DMS79 treated with DMSO at 0.1 percent for 48 hours (cell line): ENCODE measurements around the gene LGI4.

Source experiments
- DNase-seq: peaks from one replicate; lab custom pipeline; 2025; lab: John Stamatoyannopoulos, UW

LGI4 gene

DNA sequence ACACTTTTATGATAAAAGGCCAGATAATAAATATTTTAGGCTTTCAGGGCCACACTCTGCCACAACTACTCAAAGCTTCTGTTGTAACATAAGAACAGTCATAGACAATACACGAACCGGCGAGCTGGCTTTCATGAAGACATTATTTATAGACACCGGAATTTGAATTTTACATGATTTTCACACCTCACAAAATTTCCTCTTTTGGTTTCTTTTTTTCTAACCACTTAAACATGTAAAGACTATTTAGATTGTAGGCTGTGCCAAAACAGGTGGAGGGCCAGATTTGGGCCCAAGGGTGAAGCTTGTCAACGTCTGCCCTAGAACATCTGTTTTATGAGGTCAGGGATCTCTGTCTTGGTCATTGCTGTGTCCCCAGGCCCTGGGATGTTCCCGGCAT is 48.9 kb downstream of the LGI4 start:
- no peak for DNase-seq

DNA sequence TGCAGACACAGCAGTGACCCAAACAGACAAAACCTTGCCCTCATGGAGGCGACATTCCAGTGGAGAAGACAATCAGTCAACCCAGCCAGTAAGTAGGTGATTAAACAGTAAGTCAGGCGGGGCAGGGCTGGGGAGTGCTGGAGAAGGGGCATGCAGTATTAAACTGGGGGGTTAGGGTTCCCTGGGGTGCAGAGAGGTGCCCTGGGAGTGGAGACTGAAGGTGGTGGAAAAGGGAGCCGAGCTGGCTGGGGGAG is 50.4 kb downstream of the LGI4 start:
- no peak for DNase-seq

DNA sequence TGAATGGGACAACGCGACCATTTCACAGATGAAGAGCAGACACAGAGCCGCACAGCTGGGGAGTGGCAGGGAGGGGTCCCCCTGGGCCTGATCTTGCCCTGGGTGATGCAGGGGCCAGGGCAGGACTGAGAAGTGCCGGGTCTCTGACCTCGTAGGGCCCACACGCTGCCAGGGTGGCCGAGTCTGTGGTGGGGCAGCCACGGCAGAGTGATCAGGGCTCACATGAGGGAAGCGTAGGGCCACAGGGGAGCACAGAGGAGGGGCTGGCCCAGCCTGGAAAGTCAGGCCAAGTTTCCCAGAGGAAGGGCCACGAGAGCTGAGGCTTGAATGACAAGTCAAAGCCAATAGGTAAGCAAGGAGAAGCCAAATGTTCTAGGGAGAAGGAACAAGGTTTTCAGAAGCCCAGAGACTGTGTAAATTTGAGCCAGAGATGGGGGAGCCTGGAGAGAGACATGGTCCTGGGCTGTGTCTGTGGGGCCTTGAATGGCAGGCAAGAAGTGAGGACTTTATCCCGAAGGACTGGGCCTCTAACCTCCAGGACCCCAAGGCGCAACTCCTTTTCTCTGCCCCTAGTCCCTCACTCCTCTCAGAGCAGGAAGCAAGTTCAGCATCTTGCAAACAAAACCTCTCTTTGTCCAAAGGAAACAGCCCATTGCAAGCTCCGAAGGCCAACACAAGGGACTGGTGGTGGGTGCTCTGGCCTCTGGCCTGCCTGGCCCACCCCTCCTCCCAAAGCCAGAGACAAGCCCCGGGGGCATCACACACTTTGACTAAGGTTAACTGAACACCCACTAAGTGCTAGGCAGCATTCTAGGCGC is 51.0 kb downstream of the LGI4 start:
- no peak for DNase-seq

DNA sequence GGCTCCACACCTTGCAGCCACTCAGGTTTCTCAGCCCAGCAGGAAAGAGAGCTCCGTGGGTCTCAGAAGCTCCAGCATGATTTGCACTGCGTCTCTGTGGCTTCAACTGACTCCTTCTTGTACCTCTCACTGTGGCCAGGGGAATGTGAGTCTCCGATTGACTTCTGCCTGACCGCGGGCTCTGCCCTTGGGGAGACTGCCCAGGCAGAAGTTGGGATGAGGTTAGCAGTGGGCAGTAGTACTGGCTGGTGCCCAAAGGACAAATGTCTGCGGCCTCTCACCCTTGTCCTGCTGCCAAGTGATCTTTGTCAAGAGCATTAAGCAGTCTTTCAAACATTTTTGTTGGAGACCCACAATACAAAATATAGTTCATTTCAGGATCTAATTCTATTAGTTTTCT is 53.7 kb downstream of the LGI4 start:
- no peak for DNase-seq

DNA sequence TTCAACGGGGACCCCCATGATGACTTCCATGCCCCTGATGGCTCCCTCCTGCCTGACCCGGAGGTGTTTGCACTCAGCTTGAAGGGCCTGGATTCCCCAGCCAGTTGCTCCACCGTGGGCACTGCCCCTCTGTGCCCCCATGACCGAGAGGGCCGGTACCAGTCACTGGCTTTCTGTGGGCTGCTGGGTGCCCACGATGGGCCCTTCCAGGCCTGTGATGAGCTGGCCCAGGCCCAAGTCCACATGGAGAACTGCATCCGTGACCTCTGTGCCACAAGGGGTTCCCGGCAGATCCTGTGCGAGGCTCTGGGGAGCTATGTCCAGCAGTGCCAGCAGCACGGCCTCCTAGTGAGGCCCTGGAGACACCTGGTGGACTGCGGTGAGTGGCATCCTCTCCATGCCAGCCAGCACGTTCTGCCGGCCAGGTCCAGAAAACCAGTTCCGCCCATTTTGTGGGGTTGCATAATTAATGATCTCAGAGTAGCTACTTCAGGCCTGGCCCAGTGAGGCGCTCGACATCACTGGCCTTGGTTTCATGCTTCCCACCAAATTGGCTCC is 54.2 kb downstream of the LGI4 start:
- DNase-seq, result no peak

DNA sequence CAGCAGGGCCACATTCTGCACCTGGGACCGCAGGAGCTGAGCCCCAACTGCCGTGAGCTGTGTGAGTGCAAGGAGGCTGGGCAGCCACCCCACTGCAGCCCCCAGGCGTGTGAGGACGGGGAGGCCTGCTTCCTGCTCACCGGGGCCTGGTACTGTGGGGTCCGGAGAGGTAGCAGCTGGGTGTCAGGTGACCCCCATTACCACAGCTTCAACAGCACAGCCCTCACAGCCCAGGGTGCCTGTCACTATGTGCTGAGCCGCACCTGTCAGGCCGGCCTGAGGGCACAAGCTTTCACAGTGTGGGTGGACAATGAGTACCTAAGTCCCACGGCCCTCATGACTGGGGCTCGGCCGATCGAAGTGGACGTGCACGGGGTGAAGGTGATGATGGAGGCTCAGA is 55.0 kb downstream of the LGI4 start:
- no peak for DNase-seq

DNA sequence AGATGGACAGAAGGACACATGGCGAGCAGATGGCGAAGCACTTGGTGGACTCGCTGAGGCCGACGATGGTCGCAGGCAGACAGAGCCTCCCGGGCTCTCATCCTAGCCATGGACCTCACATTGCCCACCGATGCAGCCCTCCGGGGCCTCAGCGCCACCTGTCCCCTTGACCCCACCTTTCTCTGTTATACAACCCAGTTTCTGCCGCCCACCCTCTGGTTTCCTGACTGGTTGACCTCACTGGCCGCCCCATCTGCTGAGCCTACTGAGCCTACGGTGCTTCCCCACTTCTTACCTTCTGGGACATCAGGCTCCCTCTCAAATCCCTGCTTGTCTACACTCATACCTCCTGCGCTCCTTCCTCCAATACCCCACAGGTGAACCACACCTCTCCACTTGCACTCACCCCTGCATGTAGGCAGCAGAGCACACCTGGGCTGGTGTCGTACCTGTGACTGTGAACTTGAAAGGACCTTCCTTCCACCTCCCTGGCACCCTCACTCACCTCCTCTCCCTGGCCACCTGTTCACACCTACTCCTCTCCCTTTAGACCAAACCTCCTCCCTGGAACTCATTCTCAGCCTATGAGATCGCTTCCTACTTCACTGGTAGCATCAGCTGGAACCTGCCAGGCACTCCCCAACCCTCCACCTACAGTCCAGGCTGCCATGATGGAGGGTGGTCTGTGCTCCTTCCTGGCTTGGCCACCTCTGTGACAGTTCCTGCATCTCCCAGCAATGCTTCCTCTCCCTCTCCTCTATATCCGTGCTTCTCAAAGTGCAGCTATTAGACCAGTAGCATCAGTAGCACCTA is 57.2 kb downstream of the LGI4 start:
- no peak for DNase-seq

DNA sequence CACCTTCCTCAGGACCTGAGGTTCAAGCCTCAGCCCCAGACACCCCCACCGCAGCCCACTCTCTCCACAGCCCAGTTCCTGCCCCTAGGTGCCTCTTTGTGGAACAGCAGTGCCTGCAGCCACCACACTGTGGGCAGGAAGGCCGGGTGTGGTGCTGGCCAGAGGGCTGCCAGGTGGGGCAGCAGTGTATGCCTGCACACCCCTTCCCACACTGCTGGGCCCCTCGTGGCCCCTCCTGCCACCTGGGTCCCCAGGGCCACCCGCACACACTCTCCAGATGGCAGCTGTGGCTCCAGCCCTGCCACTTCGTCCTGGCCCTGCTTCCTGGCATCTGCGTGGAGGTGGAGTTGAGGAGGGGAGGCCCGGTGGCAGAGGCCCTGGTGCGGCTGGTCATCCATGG is 58.2 kb downstream of the LGI4 start:
- DNase-seq, result no peak

DNA sequence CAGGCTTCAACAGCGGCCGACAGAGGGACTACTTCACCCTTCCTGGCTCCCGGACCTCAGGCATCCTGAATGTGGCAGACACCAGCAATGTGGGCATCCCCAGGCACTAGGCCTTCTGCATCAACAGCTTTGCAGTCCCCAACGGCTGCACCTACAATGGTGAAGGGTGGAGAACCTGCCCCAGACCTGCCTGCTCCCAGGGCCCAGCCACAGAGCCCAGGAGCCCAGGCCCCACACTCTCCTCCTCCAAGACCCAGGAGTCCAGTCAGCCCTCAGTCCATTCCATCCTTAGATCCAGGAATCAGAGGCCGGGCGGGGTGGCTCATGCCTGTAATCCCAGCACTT is 58.9 kb downstream of the LGI4 start:
- DNase-seq, result no peak

DNA sequence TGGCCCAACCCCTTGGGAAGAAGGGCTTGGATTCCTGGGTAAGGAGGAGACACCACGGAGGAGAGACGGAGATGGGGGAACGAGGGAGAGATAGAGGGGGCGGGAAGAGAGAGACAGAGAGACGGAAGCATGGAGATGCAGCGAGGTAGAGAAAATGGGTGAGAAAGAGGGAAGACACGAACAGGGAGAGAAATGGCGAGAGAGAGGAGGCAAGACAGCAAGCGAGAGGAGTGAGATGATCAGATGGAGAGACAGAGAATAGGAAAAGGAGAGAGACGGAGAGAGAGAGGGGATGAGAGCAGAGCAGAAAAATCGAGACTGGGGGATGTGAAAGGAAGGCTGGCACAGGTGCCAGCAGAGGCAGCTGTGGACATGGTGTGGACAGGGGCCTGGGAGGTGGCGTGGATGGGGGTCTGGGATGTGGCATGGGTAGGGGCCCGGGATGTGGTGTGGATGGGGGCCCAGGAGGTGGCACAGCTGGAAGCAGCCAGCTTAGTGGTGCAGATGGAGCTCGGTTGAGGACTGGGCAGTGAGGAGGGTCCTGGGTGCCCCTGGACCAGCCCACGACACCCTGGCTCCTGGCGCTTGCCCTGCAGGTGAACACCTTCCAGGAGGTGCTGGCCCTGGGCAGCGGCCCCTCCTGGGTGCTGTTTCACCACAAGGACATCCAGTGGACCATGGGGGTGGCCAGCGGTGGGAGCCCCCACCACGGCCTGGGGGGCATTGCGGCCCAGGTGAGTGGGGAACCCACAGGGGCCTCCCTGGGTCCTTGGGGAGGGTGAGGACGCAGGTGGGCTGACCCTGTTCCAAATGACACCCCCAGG is 59.4 kb downstream of the LGI4 start:
- no peak for DNase-seq
